GM12878 (cell line): Measurements from ENCODE around the gene TNFSF13. TPM values are rescaled to one million over a fixed set of nuclear protein-coding genes. Genes with fewer than 3 reads are reported as not detected.

Experiments used
- ATAC-seq: fragments of 200-7000 bp; cut with Tn5 transposase; 3 replicates; pipeline ENCODE4 v1.9.1; 2020; ENCODE audit warnings: mild to moderate bottlenecking, moderate library complexity
- BruUV-seq: library from RNA; stranded (reverse); fragments of 400-500 nt; replicated peaks from 2 replicates; lab custom pipeline; 2021; lab: Mats Ljungman, UMichigan
- CTCF ChIA-PET: fragments of 300-600 bp; sonication (Branson Sonifier 250); formaldehyde crosslinking; extraction: SDS; loops from one replicate; lab custom pipeline; 2021; ENCODE audit warnings: inconsistent platforms; lab: Yijun Ruan, JAX
- POLR2A ChIA-PET: fragments of 350-600 bp; formaldehyde crosslinking; extraction: SDS; loops from one replicate; lab custom pipeline; 2021; ENCODE audit warnings: inconsistent platforms; lab: Charles Lee
- RAD21 ChIA-PET: fragments of 300-600 bp; sonication (Branson Sonifier 250); formaldehyde crosslinking; loops from one replicate; lab custom pipeline; 2023; ENCODE audit warnings: antibody characterized with exemption; ENCODE audit not compliant: unreplicated experiment; lab: Charles Lee
- SMC1A ChIA-PET: fragments of 300-600 bp; sonication (Branson Sonifier 250); formaldehyde crosslinking; loops from one replicate; lab custom pipeline; 2023; ENCODE audit not compliant: unreplicated experiment, uncharacterized antibody; lab: Charles Lee
- DNase-seq: peaks from one replicate; pipeline ENCODE4 v3.0.0-alpha.2; 2011; ENCODE audit warnings: low read depth, low spot score
- FAIRE-seq: peaks from 3 replicates; lab custom pipeline; 2011; peaks lifted over from hg19 to GRCh38; lab: Jason Lieb, UNC
- H2AFZ ChIP-seq: 2 replicates; pipeline ENCODE4 v1.6.0; 2011; ENCODE audit warnings: low read depth, low read length, control low read depth; ENCODE audit not compliant: control insufficient read depth
- H3K27ac ChIP-seq: 2 replicates; pipeline ENCODE4 v1.5.1; 2011; ENCODE audit warnings: control low read depth; ENCODE audit not compliant: control insufficient read depth, insufficient read depth
- H3K27me3 ChIP-seq, 2 experiments: replicated peaks in 1 of 2; 2 replicates each; pipeline versions ENCODE4 v1.6.0 to v1.6.1; 2011; ENCODE audit warnings: low read length in 1 of 2; ENCODE audit not compliant: control insufficient read depth in 2 of 2, insufficient read depth in 2 of 2
- H3K36me3 ChIP-seq, 2 experiments: 2 replicates each; pipeline ENCODE4 v1.5.1; 2011; ENCODE audit warnings: low read length in 1 of 2; ENCODE audit not compliant: control insufficient read depth in 2 of 2, insufficient read depth in 2 of 2
- H3K4me1 ChIP-seq: 2 replicates; pipeline ENCODE4 v1.6.1; 2011; ENCODE audit warnings: mild to moderate bottlenecking, low read length, moderate library complexity, mixed read lengths; ENCODE audit not compliant: control insufficient read depth, insufficient read depth
- H3K4me2 ChIP-seq: 2 replicates; pipeline ENCODE4 v1.6.0; 2011; ENCODE audit warnings: control low read depth; ENCODE audit not compliant: control insufficient read depth, insufficient read depth
- H3K4me3 ChIP-seq: fragments of 200-600 bp; sonication (generic); 2 replicates; pipeline ENCODE4 v1.5.1; 2016
- H3K79me2 ChIP-seq: 2 replicates; pipeline ENCODE4 v1.6.0; 2011; ENCODE audit warnings: low read length; ENCODE audit not compliant: control insufficient read depth, insufficient read depth
- H3K9ac ChIP-seq: 2 replicates; pipeline ENCODE4 v1.8.0; 2011; ENCODE audit warnings: low read length, control low read depth, mixed read lengths; ENCODE audit not compliant: control insufficient read depth, insufficient read depth
- H3K9me3 ChIP-seq: replicated peaks from 3 replicates; pipeline ENCODE4 v1.5.1; 2011; ENCODE audit warnings: mild to moderate bottlenecking, low read length; ENCODE audit not compliant: control insufficient read depth, insufficient read depth
- H4K20me1 ChIP-seq: 2 replicates; pipeline ENCODE4 v1.6.0; 2011; ENCODE audit not compliant: control insufficient read depth, insufficient read depth
- CEBPB ChIP-seq, 2 experiments: fragments of 150-350 bp in 1 of 2; IDR thresholded peaks; 2 replicates each; pipeline ENCODE4 v1.6.1; 2012 to 2014; ENCODE audit warnings: low read depth in 2 of 2, low read length in 2 of 2, borderline replicate concordance in 1 of 2, inconsistent platforms in 1 of 2
- GABPA ChIP-seq: IDR thresholded peaks from 2 replicates; pipeline ENCODE4 v1.6.1; 2014; ENCODE audit warnings: antibody characterized with exemption, low read depth, mild to moderate bottlenecking, inconsistent platforms
- HDAC6 ChIP-seq: fragments of 200-600 bp; sonication (generic); IDR thresholded peaks from one replicate; pipeline ENCODE4 v1.8.0; 2017; ENCODE audit warnings: antibody characterized with exemption; ENCODE audit not compliant: unreplicated experiment
- NFYA ChIP-seq: IDR thresholded peaks from 2 replicates; pipeline ENCODE4 v1.6.1; 2011; ENCODE audit warnings: low read depth, mild to moderate bottlenecking, low read length, improper control_type of control experiment, borderline replicate concordance
- SIN3A ChIP-seq: IDR thresholded peaks from 2 replicates; pipeline ENCODE4 v1.6.1; 2012; ENCODE audit warnings: low read depth, low read length, improper control_type of control experiment
- TAF1 ChIP-seq: IDR thresholded peaks from 2 replicates; pipeline ENCODE4 v1.6.1; 2011; ENCODE audit warnings: mild to moderate bottlenecking, low read depth, low read length, borderline replicate concordance
- YY1 ChIP-seq: IDR thresholded peaks from 2 replicates; pipeline ENCODE4 v1.6.1; 2011; ENCODE audit warnings: low read depth, mild to moderate bottlenecking, low read length
- in situ Hi-C: fragments of 300-500 bp; cut with MboI; formaldehyde crosslinking; loops from 9 replicates; pipeline ENCODE4 v1.14.3; 2018; ENCODE audit warnings: mixed read lengths
- intact Hi-C: fragments of 100-400 bp; cut with micrococcal nuclease; formaldehyde crosslinking; loops from one replicate; pipeline ENCODE4 v1.14.2; 2022; ENCODE audit not compliant: unreplicated experiment
- polyA plus RNA-seq, 11 experiments: library from polyadenylated mRNA; depleted of rRNA in 4 of 11; unstranded in 6 of 11; stranded (reverse) in 5 of 11; fragments of >200 nt; fragmentation: Nextera tagmentation in 4 of 11; fragmentation: Illumina TruSeq in 1 of 11; extraction: Ambion mirVana in 4 of 11; extraction: Trizol in 1 of 11; gene quantifications; 1 replicate in 1 of 11; 2 replicates in 10 of 11; pipeline versions ENCODE4 v1.2.1 to v1.2.3, GENCODE V29; 2011 to 2016; ENCODE audit warnings: inconsistent platforms in 2 of 11, missing spikeins in 2 of 11, low read depth in 1 of 11
- total RNA-seq, 4 experiments: library from RNA; depleted of rRNA in 3 of 4; stranded (reverse); fragments of >200 nt in 3 of 4; fragmentation: Illumina TruSeq in 1 of 4; extraction: Trizol in 1 of 4; gene quantifications; 2 replicates each; pipeline versions ENCODE4 v1.2.1 to v1.2.3, GENCODE V29; 2013 to 2021

TNFSF13 gene
- total and polyA plus RNA-seq, 10 of the 15 experiments (the other 5 are each of a cell fraction or from before 2014, with no cell fraction given): 0.56 to 14.6 (median 9.7) TPM

GRCh38 chr17:7523033-7523432, 35.5 kb upstream of the TNFSF13 start (continued):
- peak; percentile 87 for TF ChIP-seq YY1

GRCh38 chr17:7528842-7529241, 29.7 kb upstream of the TNFSF13 start:
- H3K4me3 ChIP-seq: no peak overlapping the region
- in situ Hi-C loops: no loop called here
- RAD21 ChIA-PET: interaction anchor here (1.1 kb wide), 1 partner anchor 32 kb away, joined by 3 read pairs; no protein-coding TSS in a partner anchor

More at GRCh38 chr17:7528842-7529241, 29.7 kb upstream of the TNFSF13 start:
- no peaks in the 10 kb centered on the region for H3K79me2 ChIP-seq
- ChIA-PET CTCF (interaction anchor here (4.6 to 17.1 kb wide), 2 partner anchors 13 to 31 kb away, joined by 35 to 192 read pairs; partner anchors contain the start of genes SENP3 and TNFSF13), POLR2A (no interaction called here), SMC1A (no interaction called here)
- no peaks in the 10 kb centered on the region for H4K20me1 ChIP-seq
- no peaks in the 10 kb centered on the region for H3K4me1 ChIP-seq
- H3K9me3 ChIP-seq: no peaks in the 10 kb centered on the region
- H2AFZ ChIP-seq: no peak overlapping the region
- no peak overlapping the region for H3K4me2 ChIP-seq
- H3K9ac ChIP-seq: no peak overlapping the region
- DNase-seq: no peak
- no peaks in the 10 kb centered on the region for H3K36me3 ChIP-seq
- no TSS peak for BruUV-seq
- no peaks in the 10 kb centered on the region for H3K27me3 ChIP-seq
- no peak for TF ChIP-seq CEBPB (IDR thresholded peaks at IDR 0.05; ENCODE audit: borderline replicate concordance in 1 of 2, low read depth in 2 of 2, low read length in 2 of 2)
- no peak for TF ChIP-seq HDAC6
- no peak for TF ChIP-seq TAF1
- TF ChIP-seq GABPA: no peak
- no peak for TF ChIP-seq NFYA
- TF ChIP-seq SIN3A: no peak
- intact Hi-C loops: no loop called here
- no peak overlapping the region for H3K27ac ChIP-seq
- ATAC-seq: no peak
- no peak for FAIRE-seq
